Ectodermal cell (in vitro differentiated cells): Measurements from ENCODE around the gene CHRM4.

Experiments used
- H3K27ac ChIP-seq: 2 replicates; pipeline ENCODE4 v1.7.0; 2013; ENCODE audit warnings: mild to moderate bottlenecking, low read depth, low read length; ENCODE audit not compliant: insufficient read depth, poor library complexity, severe bottlenecking
- H3K27me3 ChIP-seq: 2 replicates; pipeline ENCODE4 v1.7.0; 2013; ENCODE audit warnings: mild to moderate bottlenecking, low read length; ENCODE audit not compliant: insufficient read depth, control insufficient read depth, poor library complexity, severe bottlenecking
- H3K36me3 ChIP-seq: one replicate; pipeline ENCODE4 v1.7.0; 2013; ENCODE audit warnings: low read length; ENCODE audit not compliant: control insufficient read depth, insufficient read depth
- H3K4me1 ChIP-seq: one replicate; pipeline ENCODE4 v1.7.0; 2013; ENCODE audit warnings: low read length; ENCODE audit not compliant: control insufficient read depth, insufficient read depth
- H3K4me3 ChIP-seq: 2 replicates; pipeline ENCODE4 v1.7.0; 2013; ENCODE audit warnings: low read depth, low read length, control low read depth; ENCODE audit not compliant: insufficient read depth
- H3K9me3 ChIP-seq: 2 replicates; pipeline ENCODE4 v1.7.0; 2013; ENCODE audit warnings: mild to moderate bottlenecking, low read length, moderate library complexity; ENCODE audit not compliant: control insufficient read depth
- WGBS, 2 experiments: methylation state at CpG; one replicate each; pipeline ENCODE4 v1.1.7; 2013; ENCODE audit warnings: missing lambda C conversion rate in 2 of 2; 5-methylcytosine and 5-hydroxymethylcytosine counted together

The CHRM4 gene

DNA sequence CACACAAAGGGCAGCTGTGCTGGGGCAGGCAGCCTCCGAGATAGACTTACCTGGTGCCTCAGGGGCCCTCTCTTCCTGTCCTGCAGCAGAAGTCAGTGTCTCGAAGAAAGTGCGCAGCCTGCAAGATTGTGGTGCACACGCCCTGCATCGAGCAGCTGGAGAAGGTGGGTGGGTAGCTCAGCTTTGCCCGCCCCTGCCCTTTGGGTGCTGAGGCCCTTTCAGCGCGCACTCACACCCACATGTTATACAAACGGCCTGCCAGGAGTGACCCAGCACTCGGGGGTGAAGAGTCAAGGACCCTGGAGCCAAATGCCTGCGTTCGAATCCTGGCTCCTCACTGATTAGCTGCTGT, 23.7 kb downstream of the CHRM4 start:
- Histone ChIP-seq H3K4me3 (no peak overlapping the region), H3K27ac (no peak overlapping the region), H3K36me3 (no peaks in the 10 kb centered on the region), H3K4me1 (peaks cover 20% of the 10 kb centered on the region), H3K27me3 (no peaks in the 10 kb centered on the region), H3K9me3 (no peaks in the 10 kb centered on the region)
- 93% methylated on average over 12 of the region's 12 CpGs for WGBS, 2 experiments

DNA sequence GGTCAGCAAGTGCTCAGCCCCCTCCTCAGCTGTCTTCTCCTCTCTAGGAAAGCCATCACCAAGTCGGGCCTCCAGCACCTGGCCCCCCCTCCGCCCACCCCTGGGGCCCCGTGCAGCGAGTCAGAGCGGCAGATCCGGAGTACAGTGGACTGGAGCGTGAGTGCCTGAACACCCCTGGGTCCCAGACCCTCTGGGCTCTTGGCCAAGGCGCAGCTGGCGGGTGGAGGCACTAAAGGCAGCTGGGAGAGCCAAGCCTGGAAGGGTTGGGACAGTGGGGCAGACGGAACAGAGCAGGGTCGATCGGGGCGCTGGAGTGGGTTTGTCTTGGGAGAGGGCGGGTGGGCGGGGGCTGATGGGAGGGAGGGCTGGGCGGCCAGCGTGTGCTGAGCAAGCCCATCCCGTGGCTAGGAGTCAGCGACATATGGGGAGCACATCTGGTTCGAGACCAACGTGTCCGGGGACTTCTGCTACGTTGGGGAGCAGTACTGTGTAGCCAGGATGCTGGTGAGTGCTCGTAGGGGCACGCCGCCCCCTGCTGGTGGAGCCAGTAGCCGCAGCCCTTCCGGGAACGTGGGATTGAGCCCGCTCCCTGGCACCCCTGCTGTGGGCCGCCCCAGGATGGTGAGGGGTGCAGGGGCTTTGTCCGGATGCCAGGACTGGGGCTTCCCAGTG, 24.2 kb downstream of the CHRM4 start:
- peaks cover 22% of the 10 kb centered on the region for H3K4me1 ChIP-seq
- H3K9me3 ChIP-seq, result no peaks in the 10 kb centered on the region
- no peak overlapping the region for H3K27ac ChIP-seq
- WGBS, 2 experiments, result 52 to 56% methylated on average over 32 of the region's 32 CpGs
- no peak overlapping the region for H3K4me3 ChIP-seq
- no peaks in the 10 kb centered on the region for H3K27me3 ChIP-seq
- H3K36me3 ChIP-seq, result no peaks in the 10 kb centered on the region

DNA sequence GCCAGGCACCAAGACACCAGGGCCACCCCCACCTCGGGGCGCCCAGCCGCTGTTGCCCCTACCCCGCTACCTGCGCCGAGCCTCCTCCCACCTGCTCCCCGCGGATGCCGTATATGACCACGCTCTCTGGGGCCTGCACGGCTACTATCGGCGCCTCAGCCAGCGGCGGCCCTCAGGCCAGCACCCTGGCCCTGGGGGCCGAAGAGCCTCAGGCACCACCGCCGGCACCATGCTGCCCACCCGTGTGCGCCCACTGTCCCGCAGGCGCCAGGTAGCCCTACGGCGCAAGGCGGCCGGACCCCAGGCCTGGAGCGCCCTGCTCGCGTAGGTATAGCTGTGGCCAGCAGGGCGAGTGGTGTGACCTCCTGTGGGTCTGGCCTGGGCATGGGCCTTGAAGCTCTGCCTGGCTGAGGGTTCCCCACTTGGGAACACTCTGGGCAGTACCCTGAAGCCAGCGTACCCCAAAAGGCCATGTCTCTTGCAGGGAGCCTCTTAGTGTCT, 24.9 kb downstream of the CHRM4 start:
- H3K9me3 ChIP-seq, result no peaks in the 10 kb centered on the region
- H3K27me3 ChIP-seq, result no peaks in the 10 kb centered on the region
- no peak overlapping the region for H3K4me3 ChIP-seq
- WGBS, 2 experiments, result 95 to 96% methylated on average over 31 of the region's 31 CpGs
- no peak overlapping the region for H3K27ac ChIP-seq
- no peaks in the 10 kb centered on the region for H3K36me3 ChIP-seq
- peaks cover 29% of the 10 kb centered on the region for H3K4me1 ChIP-seq

DNA sequence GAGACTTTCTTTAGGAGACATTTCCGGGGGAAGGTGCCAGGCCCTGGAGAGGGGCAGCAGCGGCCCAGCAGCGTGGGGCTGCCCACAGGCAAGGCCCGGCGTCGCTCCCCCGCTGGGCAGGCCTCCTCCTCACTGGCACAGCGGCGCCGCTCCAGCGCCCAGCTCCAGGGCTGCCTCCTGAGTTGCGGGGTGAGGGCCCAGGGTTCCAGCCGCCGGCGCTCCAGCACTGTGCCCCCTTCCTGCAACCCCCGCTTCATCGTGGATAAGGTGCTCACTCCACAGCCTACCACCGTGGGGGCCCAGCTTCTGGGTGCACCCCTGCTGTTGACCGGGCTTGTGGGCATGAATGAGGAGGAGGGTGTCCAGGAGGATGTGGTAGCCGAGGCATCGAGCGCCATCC, 25.3 kb downstream of the CHRM4 start:
- 95 to 96% methylated on average over 22 of the region's 22 CpGs for WGBS, 2 experiments
- H3K36me3 ChIP-seq, result no peaks in the 10 kb centered on the region

DNA sequence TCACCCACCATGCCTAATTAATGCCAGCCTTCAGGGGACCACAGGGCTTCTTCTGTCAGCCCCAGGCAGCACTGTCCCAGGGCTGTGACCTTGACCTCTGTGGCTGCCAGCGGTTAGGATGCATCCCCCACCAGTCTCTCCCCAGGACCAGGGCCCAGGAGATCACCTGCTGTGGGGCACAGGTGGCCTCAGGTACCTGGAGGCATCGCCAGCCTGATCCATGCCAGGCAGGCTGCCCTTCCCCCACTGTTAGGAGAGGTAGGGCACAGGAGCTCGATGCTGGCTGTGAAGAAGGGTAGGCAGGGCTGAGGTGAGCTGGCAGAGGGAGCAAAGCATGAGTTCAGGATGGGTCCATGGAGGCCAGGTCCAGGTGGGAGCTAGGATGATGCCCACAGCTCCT, 26.8 kb downstream of the CHRM4 start:
- 88 to 92% methylated on average over 3 of the region's 3 CpGs for WGBS, 2 experiments
- Histone ChIP-seq H3K27ac (no peak overlapping the region), H3K4me3 (no peak overlapping the region), H3K9me3 (no peaks in the 10 kb centered on the region), H3K27me3 (no peaks in the 10 kb centered on the region), H3K4me1 (peaks cover 34% of the 10 kb centered on the region), H3K36me3 (no peaks in the 10 kb centered on the region)

More for the DNA sequence above, 25.3 kb downstream of the CHRM4 start:
- Histone ChIP-seq H3K27ac (no peak overlapping the region), H3K9me3 (no peaks in the 10 kb centered on the region), H3K27me3 (no peaks in the 10 kb centered on the region), H3K4me3 (no peak overlapping the region), H3K4me1 (peaks cover 33% of the 10 kb centered on the region)

DNA sequence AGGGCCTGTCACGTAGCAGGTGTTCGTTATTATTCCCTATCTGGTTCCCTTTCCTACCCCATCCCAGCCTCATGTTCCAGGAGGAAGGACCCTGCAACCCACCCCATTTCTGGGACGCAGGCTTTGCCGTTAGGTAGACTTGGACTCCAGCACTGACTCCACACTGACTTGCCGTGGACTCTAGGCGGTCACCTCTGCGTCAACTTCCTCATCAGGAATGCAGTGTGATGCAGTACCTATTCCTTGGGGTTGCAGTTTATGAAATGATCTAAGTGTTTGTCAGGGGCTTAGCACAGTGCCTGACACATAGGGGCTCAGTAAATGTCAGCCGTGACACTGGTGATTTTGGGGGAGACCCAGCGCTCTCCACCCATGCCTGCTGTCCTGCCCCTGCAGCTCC, 27.5 kb downstream of the CHRM4 start:
- Histone ChIP-seq H3K4me3 (no peak overlapping the region), H3K27me3 (no peaks in the 10 kb centered on the region), H3K9me3 (no peaks in the 10 kb centered on the region), H3K27ac (no peak overlapping the region), H3K36me3 (no peaks in the 10 kb centered on the region), H3K4me1 (peaks cover 31% of the 10 kb centered on the region)
- 93 to 95% methylated on average over 9 of the region's 9 CpGs for WGBS, 2 experiments

DNA sequence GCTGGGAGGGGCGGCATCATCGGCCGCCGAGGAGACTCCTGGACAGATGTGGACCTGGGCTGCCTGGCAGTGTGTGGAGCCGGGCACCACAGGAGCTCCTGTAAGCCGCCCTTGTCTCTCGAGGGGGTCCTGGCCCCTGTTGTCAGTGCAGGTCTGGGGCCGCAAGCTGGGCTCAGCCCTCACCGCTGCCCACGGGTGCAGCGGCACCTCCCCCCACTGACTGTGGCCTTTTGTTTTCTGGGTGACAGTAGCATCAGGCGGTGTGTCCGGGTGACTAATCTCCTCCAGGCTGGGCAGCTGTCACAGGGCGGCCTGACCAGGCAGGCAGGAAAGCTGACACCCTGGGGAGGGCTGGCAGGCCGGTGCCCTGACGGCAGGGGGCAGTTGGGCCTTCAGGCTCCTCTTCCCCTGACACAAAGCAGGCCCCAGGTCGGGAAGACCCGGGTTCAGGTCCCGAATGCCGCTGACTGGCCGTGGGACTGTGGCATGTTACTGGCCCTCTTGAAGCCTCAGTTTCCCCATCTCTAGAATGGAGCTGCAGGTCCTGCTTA, 28.0 kb downstream of the CHRM4 start:
- H3K36me3 ChIP-seq, result no peaks in the 10 kb centered on the region
- H3K27me3 ChIP-seq, result no peaks in the 10 kb centered on the region
- WGBS, 2 experiments, result 86 to 89% methylated on average over 21 of the region's 21 CpGs
- H3K4me1 ChIP-seq, result peaks cover 31% of the 10 kb centered on the region
- H3K4me3 ChIP-seq, result no peak overlapping the region
- H3K27ac ChIP-seq, result peak overlapping the region; percentile 55
- no peaks in the 10 kb centered on the region for H3K9me3 ChIP-seq

DNA sequence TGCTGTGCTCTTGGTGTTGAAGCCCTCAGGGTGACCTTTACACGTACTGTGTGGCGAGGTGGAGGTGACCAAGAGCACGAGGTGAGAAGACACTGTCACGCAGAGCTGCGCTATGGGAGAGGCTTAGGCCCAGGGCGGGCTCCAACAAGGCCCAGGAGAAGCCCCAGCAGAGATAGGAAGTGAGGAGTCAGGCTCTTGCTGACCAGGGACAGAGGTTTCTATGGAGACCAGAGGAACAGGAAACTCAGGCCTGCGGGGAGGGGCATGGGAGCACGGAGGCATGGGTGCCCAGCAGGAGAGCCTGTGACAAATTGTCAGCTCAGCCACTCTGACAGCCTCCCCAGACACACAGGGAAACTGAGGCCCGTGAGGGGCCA, 28.6 kb downstream of the CHRM4 start:
- no peaks in the 10 kb centered on the region for H3K36me3 ChIP-seq
- H3K27ac ChIP-seq, result peak overlapping the region; percentile 55
- WGBS, 2 experiments, result 71 to 73% methylated on average over 9 of the region's 9 CpGs
- peaks cover 31% of the 10 kb centered on the region for H3K4me1 ChIP-seq
- H3K27me3 ChIP-seq, result no peaks in the 10 kb centered on the region
- no peaks in the 10 kb centered on the region for H3K9me3 ChIP-seq
- no peak overlapping the region for H3K4me3 ChIP-seq

DNA sequence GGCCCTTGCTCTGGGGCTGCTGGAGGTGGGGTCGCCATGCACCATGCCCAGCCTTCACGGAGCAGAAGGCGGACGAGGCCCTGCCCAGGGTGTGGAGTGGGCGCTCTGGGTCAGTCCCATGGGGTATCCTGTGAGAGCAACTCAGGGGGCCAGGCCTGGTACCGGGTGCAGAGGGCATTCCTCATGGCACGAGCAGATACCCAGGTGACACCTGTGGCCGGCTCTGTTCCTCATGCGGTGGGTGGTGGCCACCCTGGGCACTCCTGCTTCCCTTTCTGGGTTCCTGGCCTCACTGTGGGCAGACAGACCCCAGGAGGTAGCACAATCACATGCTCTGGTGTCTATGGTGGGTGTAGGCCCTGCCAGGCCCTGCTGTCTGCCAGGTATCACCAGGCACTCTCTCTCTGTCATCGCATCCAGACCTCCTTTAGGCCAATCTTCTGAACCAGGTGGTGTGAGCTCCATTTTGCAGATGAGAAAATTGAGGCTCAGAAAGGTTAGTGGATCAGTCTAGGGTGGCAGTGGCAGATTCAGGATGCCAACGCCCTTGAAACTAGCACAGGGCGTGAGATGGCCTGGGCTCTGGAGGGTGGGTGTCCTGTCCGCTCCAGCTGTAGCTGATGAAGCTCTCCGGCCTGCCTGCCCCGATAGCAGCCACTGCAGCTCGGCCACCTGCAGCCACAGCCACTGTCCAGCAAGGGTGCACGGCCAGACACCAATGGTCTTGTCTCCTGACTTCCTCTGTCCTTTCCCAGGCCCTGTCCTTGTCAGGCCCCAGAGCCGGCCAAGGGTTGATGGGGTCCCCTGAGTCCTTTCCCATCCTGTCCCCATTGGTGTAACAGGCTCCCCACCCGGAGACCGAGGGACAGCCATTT, 29.2 kb downstream of the CHRM4 start:
- H3K9me3 ChIP-seq, result no peaks in the 10 kb centered on the region
- H3K27me3 ChIP-seq, result no peaks in the 10 kb centered on the region
- H3K4me3 ChIP-seq, result no peak overlapping the region
- no peak overlapping the region for H3K27ac ChIP-seq
- H3K36me3 ChIP-seq, result no peaks in the 10 kb centered on the region
- H3K4me1 ChIP-seq, result peaks cover 33% of the 10 kb centered on the region
- 95 to 96% methylated on average over 20 of the region's 20 CpGs for whole genome bisulfite sequencing, 2 experiments
